ENCODE data around the gene CALB2. TPM values are rescaled to one million over a fixed set of nuclear protein-coding genes. Genes with fewer than 3 reads are reported as not detected.
"Not testable (repeated sequence)": the region's sequence is repeated elsewhere in the genome, so short reads cannot be mapped to it uniquely, and the experiment has no call there.

Gene CALB2
- total and polyA plus RNA-seq, 7 donors, result 1.2 to 8.2 (median 5.2) TPM; not detected in 1

DNA sequence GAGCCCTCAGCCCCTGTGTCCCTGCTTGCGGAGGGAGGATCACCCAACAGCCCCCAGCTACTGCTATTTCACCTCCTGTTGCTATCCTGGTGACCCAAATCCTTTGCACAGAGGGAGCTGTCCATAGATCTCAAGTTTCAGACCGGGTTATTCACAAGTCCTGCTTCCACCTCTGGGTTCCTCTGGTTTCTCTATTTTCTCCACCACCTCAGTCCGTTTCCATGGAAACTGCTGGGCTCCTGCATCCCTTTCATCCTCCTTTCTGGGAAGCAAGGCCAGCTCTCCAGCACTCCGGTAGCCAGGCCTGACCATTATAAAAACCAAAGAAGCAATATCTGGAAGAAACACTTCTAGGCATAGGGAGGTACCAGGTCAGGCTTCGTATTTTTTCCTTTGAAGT is 4.8 kb upstream of the CALB2 start:
- no peak overlapping the region for H3K4me3 ChIP-seq
- DNase-seq, result no peak
- no peak overlapping the region for H3K27ac ChIP-seq
- H3K27me3 ChIP-seq, result peaks cover 0 to 18% (median 12%) of the 10 kb centered on the region in 3 donors
- H3K36me3 ChIP-seq, result no peaks in the 10 kb centered on the region
- H3K9me3 ChIP-seq, result no peaks in the 10 kb centered on the region
- intact Hi-C loops (cut with DNase I), result loop anchor here (10.0 kb wide), 1 partner anchor 139 kb away; no protein-coding TSS in a partner anchor
- H3K4me1 ChIP-seq, result peaks cover 0 to 12% (median 10%) of the 10 kb centered on the region in 4 donors
- no peak for TF ChIP-seq EP300 (IDR thresholded peaks at IDR 0.05)
- TF ChIP-seq POLR2A (IDR thresholded peaks at IDR 0.05), result no peak
- TF ChIP-seq, protein P1, sequence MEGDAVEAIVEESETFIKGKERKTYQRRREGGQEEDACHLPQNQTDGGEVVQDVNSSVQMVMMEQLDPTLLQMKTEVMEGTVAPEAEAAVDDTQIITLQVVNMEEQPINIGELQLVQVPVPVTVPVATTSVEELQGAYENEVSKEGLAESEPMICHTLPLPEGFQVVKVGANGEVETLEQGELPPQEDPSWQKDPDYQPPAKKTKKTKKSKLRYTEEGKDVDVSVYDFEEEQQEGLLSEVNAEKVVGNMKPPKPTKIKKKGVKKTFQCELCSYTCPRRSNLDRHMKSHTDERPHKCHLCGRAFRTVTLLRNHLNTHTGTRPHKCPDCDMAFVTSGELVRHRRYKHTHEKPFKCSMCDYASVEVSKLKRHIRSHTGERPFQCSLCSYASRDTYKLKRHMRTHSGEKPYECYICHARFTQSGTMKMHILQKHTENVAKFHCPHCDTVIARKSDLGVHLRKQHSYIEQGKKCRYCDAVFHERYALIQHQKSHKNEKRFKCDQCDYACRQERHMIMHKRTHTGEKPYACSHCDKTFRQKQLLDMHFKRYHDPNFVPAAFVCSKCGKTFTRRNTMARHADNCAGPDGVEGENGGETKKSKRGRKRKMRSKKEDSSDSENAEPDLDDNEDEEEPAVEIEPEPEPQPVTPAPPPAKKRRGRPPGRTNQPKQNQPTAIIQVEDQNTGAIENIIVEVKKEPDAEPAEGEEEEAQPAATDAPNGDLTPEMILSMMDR (IDR thresholded peaks at IDR 0.05), result no peak
- no peak for TF ChIP-seq POLR2AphosphoS5 (IDR thresholded peaks at IDR 0.05)
- WGBS, 2 donors, result 57 to 67% methylated on average over 5 of the region's 5 CpGs

DNA sequence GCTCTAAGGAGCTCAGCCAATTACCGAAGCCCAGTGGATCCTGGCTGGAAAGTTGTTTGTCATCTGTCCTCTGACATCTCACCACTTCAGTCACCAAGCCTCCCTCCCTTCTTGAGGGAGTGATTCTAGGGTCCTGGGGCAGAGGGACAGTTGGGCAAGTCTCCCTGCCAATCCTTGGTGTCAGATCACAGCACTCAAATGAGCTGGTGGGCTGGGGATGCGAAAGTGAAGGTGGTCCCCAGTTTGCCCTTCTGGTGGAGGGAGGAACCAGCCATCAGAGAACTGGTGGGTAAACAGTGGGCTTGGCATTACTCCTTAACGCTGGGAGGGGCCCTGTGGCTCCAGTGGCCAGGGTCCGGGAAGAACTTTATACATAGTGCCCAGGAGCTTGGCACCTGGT is 4.4 kb upstream of the CALB2 start:
- intact Hi-C loops (cut with DNase I), result loop anchor here (10.0 kb wide), 1 partner anchor 139 kb away; no protein-coding TSS in a partner anchor
- Histone ChIP-seq H3K4me1 (peaks cover 0 to 14% (median 12%) of the 10 kb centered on the region in 4 donors), H3K27me3 (peaks cover 0 to 22% (median 15%) of the 10 kb centered on the region in 3 donors), H3K9me3 (no peaks in the 10 kb centered on the region), H3K27ac (no peak overlapping the region), H3K36me3 (no peaks in the 10 kb centered on the region), H3K4me3 (no peak overlapping the region)
- WGBS, 2 donors, result 66 to 82% methylated on average over 4 of the region's 4 CpGs
- TF ChIP-seq POLR2AphosphoS5 (IDR thresholded peaks at IDR 0.05), result no peak
- TF ChIP-seq POLR2A (IDR thresholded peaks at IDR 0.05), result no peak
- TF ChIP-seq, protein P1 (IDR thresholded peaks at IDR 0.05), result no peak
- TF ChIP-seq EP300 (IDR thresholded peaks at IDR 0.05), result no peak
- DNase-seq, result no peak

DNA sequence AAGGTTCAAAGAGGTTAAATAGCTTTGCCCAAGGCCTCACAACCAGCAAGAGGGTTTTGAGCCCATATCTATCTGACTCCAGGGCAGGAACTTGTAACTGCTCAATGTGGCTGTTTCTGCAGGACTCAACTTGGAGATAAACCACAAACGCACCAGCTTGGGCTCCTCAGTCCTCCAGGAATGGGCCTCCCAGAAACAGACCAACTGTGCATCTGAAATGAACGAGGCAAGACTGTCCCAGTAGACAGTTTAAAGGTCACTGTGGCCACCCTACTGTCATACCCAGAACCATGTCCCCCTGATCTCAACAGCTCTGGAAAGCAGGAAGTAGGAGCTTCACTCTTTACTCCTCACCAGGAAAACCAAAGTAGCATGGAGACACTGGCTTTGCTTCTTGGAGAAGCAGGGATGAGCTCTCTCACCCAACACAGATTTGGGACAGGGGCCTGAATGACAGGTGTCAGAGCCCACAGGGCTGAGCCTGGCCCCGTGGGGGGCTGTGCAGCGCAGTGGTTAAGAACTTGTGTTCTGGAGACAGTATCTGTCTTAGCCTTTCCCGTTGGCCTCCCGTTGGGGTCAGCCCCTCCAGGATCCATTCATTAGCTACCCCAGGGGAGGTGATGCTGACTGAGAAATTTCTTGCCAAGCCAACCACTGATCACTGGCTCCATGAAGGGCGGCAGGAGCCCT is 2.3 kb upstream of the CALB2 start:
- Histone ChIP-seq H3K27ac (no peak overlapping the region), H3K9me3 (no peaks in the 10 kb centered on the region), H3K4me1 (peaks cover 0 to 14% (median 12%) of the 10 kb centered on the region in 4 donors), H3K36me3 (no peaks in the 10 kb centered on the region), H3K27me3 (peaks cover 0 to 32% (median 23%) of the 10 kb centered on the region in 3 donors), H3K4me3 (no peak overlapping the region)
- 73 to 86% methylated on average over 7 of the region's 7 CpGs for WGBS, 2 donors
- DNase-seq, result no peak
- intact Hi-C loops (cut with DNase I), result loop anchor here (10.0 kb wide), 1 partner anchor 141 kb away; no protein-coding TSS in a partner anchor
- TF ChIP-seq, protein P1 (IDR thresholded peaks at IDR 0.05), result no peak
- TF ChIP-seq EP300 (IDR thresholded peaks at IDR 0.05), result no peak
- TF ChIP-seq POLR2AphosphoS5 (IDR thresholded peaks at IDR 0.05), result no peak
- no peak for TF ChIP-seq POLR2A (IDR thresholded peaks at IDR 0.05)

DNA sequence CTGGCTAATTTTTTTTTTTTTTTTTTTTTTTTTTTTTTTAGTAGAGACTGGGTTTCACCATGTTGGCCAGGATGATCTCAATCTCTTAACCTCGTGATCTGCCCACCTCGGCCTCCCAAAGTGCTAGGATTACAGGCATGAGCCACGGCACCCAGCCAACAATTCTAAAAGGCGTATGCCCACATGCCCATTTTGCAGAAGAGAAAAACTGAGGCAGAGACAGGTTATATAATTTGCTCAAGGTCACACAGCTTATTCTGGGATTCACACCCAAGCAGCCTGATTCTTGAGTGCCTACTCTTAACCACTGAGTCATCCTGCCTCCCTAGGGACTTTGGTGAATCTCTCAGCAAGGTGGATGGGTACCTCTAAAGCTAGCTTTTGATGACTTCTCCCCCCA is 1.6 kb upstream of the CALB2 start:
- WGBS, 2 donors, result 75 to 83% methylated on average over 4 of the region's 4 CpGs
- peaks cover 0 to 35% (median 23%) of the 10 kb centered on the region in 3 donors for H3K27me3 ChIP-seq
- peaks cover 0 to 14% (median 12%) of the 10 kb centered on the region in 4 donors for H3K4me1 ChIP-seq
- DNase-seq, H3K4me3 ChIP-seq, H3K9me3 ChIP-seq, H3K36me3 ChIP-seq, H3K27ac ChIP-seq: not testable (repeated sequence)
- intact Hi-C loops (cut with DNase I), result loop anchor here (10.0 kb wide), 1 partner anchor 142 kb away; no protein-coding TSS in a partner anchor

DNA sequence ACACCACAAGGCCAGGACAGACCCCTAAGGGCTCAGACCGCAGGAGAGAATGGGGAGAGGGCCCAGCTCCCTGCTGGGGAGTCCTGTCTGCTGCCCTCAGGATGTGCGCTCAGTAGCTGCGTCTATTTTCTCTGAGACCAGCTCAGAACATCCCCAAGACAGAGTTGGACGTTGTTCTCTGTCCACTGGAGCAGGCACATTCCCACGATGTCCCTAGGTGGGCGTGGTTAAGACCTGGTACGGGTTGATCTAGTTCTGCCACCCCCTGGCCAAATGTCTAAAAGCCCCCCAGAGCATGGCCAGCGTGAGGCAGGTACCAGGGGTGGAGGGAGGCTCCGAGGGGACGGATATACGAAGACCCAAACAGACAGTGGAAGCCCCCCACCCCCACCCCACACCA is 842 bp upstream of the CALB2 start:
- 16 to 21% methylated on average over 11 of the region's 11 CpGs for WGBS, 2 donors
- Histone ChIP-seq H3K36me3 (no peaks in the 10 kb centered on the region), H3K4me1 (peaks cover 0 to 14% (median 12%) of the 10 kb centered on the region in 4 donors), H3K27ac (no peak overlapping the region), H3K4me3 (no peak overlapping the region), H3K27me3 (peaks cover 0 to 31% (median 23%) of the 10 kb centered on the region in 3 donors), H3K9me3 (no peaks in the 10 kb centered on the region)
- DNase-seq, result no peak
- intact Hi-C loops (cut with DNase I), result loop anchor here (10.0 kb wide), 1 partner anchor 143 kb away; no protein-coding TSS in a partner anchor
- TF ChIP-seq, protein P1 (IDR thresholded peaks at IDR 0.05), result no peak
- TF ChIP-seq POLR2A (IDR thresholded peaks at IDR 0.05), result no peak
- TF ChIP-seq POLR2AphosphoS5 (IDR thresholded peaks at IDR 0.05), result no peak
- no peak for TF ChIP-seq EP300 (IDR thresholded peaks at IDR 0.05)

All from sigmoid colon (tissue), 7 donors.